GF-D8 (cell line): ENCODE measurements around the gene COL18A1.

Experiments used
- DNase-seq: peaks from one replicate; lab custom pipeline; 2025; lab: John Stamatoyannopoulos, UW

The COL18A1 gene

GRCh38 chr21:45401916-45402900, 2.8 kb upstream of the COL18A1 start:
- DNase-seq, result no peak

- DNase-seq, result no peak
These were observed 1.7 kb upstream of the COL18A1 start for GRCh38 chr21:45403133-45403824.

GRCh38 chr21:45403825-45404729, 888 bp upstream of the COL18A1 start:
- DNase-seq, result no peak

GRCh38 chr21:45405271-45405818, 380 bp downstream of the COL18A1 start:
- no peak for DNase-seq

- DNase-seq, result no peak
These were observed 1.1 kb downstream of the COL18A1 start for GRCh38 chr21:45405819-45406762.

GRCh38 chr21:45406801-45407628, 2.0 kb downstream of the COL18A1 start:
- no peak for DNase-seq

- DNase-seq, result no peak
These were observed 2.8 kb downstream of the COL18A1 start for GRCh38 chr21:45407629-45408247.

- DNase-seq, result no peak
These were observed 3.4 kb downstream of the COL18A1 start for GRCh38 chr21:45408271-45408791.

- DNase-seq, result no peak
These were observed 3.9 kb downstream of the COL18A1 start for GRCh38 chr21:45408801-45409261.

GRCh38 chr21:45409466-45410150, 4.6 kb downstream of the COL18A1 start:
- DNase-seq, result no peak

- DNase-seq, result no peak
These were observed 5.3 kb downstream of the COL18A1 start for GRCh38 chr21:45410151-45410864.

GRCh38 chr21:45410865-45411809, 6.2 kb downstream of the COL18A1 start:
- DNase-seq, result no peak

GRCh38 chr21:45411810-45412206, 6.8 kb downstream of the COL18A1 start:
- no peak for DNase-seq

GRCh38 chr21:45412491-45412890, 7.5 kb downstream of the COL18A1 start:
- no peak for DNase-seq

GRCh38 chr21:45412909-45413611, 8.1 kb downstream of the COL18A1 start:
- DNase-seq, result no peak

GRCh38 chr21:45413922-45414321, 9.0 kb downstream of the COL18A1 start:
- DNase-seq, result no peak
